K562 (cell line): ENCODE measurements around the gene CHTF8. TPM values are rescaled to one million over a fixed set of nuclear protein-coding genes. Genes with fewer than 3 reads are reported as not detected.
A peak's percentile ranks its signal among the peaks of the same experiment; 100 is the strongest.

ENCODE experiments used
- ARNT ChIP-seq, 2 experiments: fragments of 450-650 bp; IDR thresholded peaks; 2 replicates each; pipeline ENCODE4 v1.6.1; 2016; ENCODE audit warnings: mild to moderate bottlenecking in 1 of 2
- BRD4 ChIP-seq: fragments of 200-600 bp; sonication (generic); IDR thresholded peaks from 2 replicates; pipeline ENCODE4 v1.6.1; 2017; ENCODE audit warnings: inconsistent platforms
- CHD1 ChIP-seq: fragments of 200-600 bp; sonication (generic); IDR thresholded peaks from one replicate; pipeline ENCODE4 v1.6.1; 2012; ENCODE audit warnings: mild to moderate bottlenecking, moderate library complexity, low read length, inconsistent platforms
- EP400 ChIP-seq: fragments of 450-650 bp; IDR thresholded peaks from 2 replicates; pipeline ENCODE4 v1.6.1; 2017; ENCODE audit warnings: antibody characterized with exemption, mild to moderate bottlenecking, moderate library complexity
- ESRRB ChIP-seq: fragments of 250-450 bp; sonication (Bioruptor Pico); IDR thresholded peaks from 2 replicates; pipeline ENCODE4 v1.5.0; 2020; ENCODE audit warnings: mild to moderate bottlenecking, moderate library complexity, borderline replicate concordance
- GTF2F1 ChIP-seq: IDR thresholded peaks from 2 replicates; pipeline ENCODE4 v1.6.1; 2011; ENCODE audit warnings: low read depth, low read length, improper control_type of control experiment
- HDAC2 ChIP-seq: fragments of 450-650 bp; IDR thresholded peaks from 2 replicates; pipeline ENCODE4 v1.6.1; 2016; ENCODE audit warnings: mild to moderate bottlenecking
- IRF9 ChIP-seq: fragments of 450-650 bp; IDR thresholded peaks from 2 replicates; pipeline ENCODE4 v1.6.1; 2016; ENCODE audit warnings: missing biosample characterization, missing genetic modification characterization
- MTA1 ChIP-seq: fragments of 450-650 bp; IDR thresholded peaks from 2 replicates; pipeline ENCODE4 v1.6.1; 2017; ENCODE audit warnings: borderline replicate concordance
- NFATC3 ChIP-seq: fragments of 450-650 bp; IDR thresholded peaks from 2 replicates; pipeline ENCODE4 v1.6.1; 2017; ENCODE audit warnings: mild to moderate bottlenecking
- POLR2AphosphoS2 ChIP-seq: IDR thresholded peaks from 2 replicates; pipeline ENCODE4 v1.6.1; 2012; ENCODE audit warnings: low read length, improper control_type of control experiment
- RBM17 ChIP-seq: fragments of 200-400 bp; formaldehyde crosslinking; IDR thresholded peaks from 2 replicates; pipeline ENCODE4 v1.6.1; 2017; ENCODE audit warnings: low read depth, mild to moderate bottlenecking, low read length, borderline replicate concordance
- RBM22 ChIP-seq: fragments of 200-400 bp; formaldehyde crosslinking; IDR thresholded peaks from 2 replicates; pipeline ENCODE4 v1.6.1; 2018; ENCODE audit warnings: low read length, low read depth; ENCODE audit not compliant: poor library complexity, severe bottlenecking
- SAP30 ChIP-seq: fragments of 200-600 bp; sonication (generic); IDR thresholded peaks from 2 replicates; pipeline ENCODE4 v1.6.1; 2012; ENCODE audit warnings: borderline replicate concordance, low read depth, mild to moderate bottlenecking, moderate library complexity, low read length, control low read depth, inconsistent platforms; ENCODE audit not compliant: insufficient read depth, poor library complexity, severe bottlenecking
- SRSF7 ChIP-seq: fragments of 200-400 bp; formaldehyde crosslinking; optimal IDR thresholded peaks from 2 replicates; pipeline ENCODE3; 2017; ENCODE audit warnings: mild to moderate bottlenecking, low read depth, low read length
- TAF1 ChIP-seq: IDR thresholded peaks from 2 replicates; pipeline ENCODE4 v1.6.1; 2011; ENCODE audit warnings: mild to moderate bottlenecking, low read length, moderate library complexity; ENCODE audit not compliant: insufficient read depth, control insufficient read depth, severe bottlenecking; ENCODE audit errors: extremely low read depth
- TAF7 ChIP-seq: fragments of 450-650 bp; IDR thresholded peaks from 2 replicates; pipeline ENCODE4 v1.6.1; 2016; ENCODE audit warnings: missing genetic modification characterization, missing compliant biosample characterization
- TCF7L2 ChIP-seq: fragments of 150-350 bp; IDR thresholded peaks from 2 replicates; pipeline ENCODE4 v1.6.1; 2016; ENCODE audit warnings: low read depth, mild to moderate bottlenecking, low read length, moderate library complexity
- TRIM24 ChIP-seq, 2 experiments: fragments of 450-650 bp; IDR thresholded peaks; 2 replicates each; pipeline ENCODE4 v1.6.1; 2016
- TRIM25 ChIP-seq: fragments of 450-650 bp; IDR thresholded peaks from 2 replicates; pipeline ENCODE4 v1.7.0; 2016; ENCODE audit warnings: borderline replicate concordance
- ZBTB26 ChIP-seq: fragments of 450-650 bp; formaldehyde crosslinking; IDR thresholded peaks from 2 replicates; pipeline ENCODE4 v1.4.0; 2022; ENCODE audit warnings: missing genetic modification characterization
- polyA plus RNA-seq, 8 experiments: library from polyadenylated mRNA; depleted of rRNA in 4 of 8; stranded (reverse) in 5 of 8; unstranded in 3 of 8; fragments of >200 nt; fragmentation: Nextera tagmentation in 2 of 8; fragmentation: Illumina TruSeq in 1 of 8; extraction: Ambion mirVana in 2 of 8; extraction: Trizol in 1 of 8; gene quantifications; 2 replicates each; pipeline versions ENCODE4 v1.2.1 to v1.2.3, GENCODE V29; 2011 to 2014; ENCODE audit warnings: inconsistent platforms in 1 of 8, missing spikeins in 1 of 8
- total RNA-seq, 7 experiments: library from RNA; depleted of rRNA in 6 of 7; stranded (reverse); fragments of >200 nt in 6 of 7; fragmentation: Illumina TruSeq in 2 of 7; extraction: Trizol in 2 of 7; gene quantifications; 2 replicates each; pipeline versions ENCODE4 v1.2.1 to v1.2.3, GENCODE V29; 2011 to 2021; ENCODE audit warnings: low replicate concordance in 1 of 7
- TF ChIP-seq, protein P1 (sequence below): fragments of 450-650 bp; formaldehyde crosslinking; conservative IDR thresholded peaks from 2 replicates; pipeline ENCODE4 v1.4.0; 2022; ENCODE audit warnings: mild to moderate bottlenecking, missing genetic modification characterization
- TF ChIP-seq, protein P2 (sequence below): fragments of 450-650 bp; formaldehyde crosslinking; IDR thresholded peaks from 2 replicates; pipeline ENCODE4 v1.4.0; 2022; ENCODE audit warnings: mild to moderate bottlenecking, moderate library complexity

The CHTF8 gene
- total and polyA plus RNA-seq, 9 of the 15 experiments (the other 6 are each of a cell fraction or from before 2014, with no cell fraction given): 20.2 to 199 (median 108) TPM

DNA sequence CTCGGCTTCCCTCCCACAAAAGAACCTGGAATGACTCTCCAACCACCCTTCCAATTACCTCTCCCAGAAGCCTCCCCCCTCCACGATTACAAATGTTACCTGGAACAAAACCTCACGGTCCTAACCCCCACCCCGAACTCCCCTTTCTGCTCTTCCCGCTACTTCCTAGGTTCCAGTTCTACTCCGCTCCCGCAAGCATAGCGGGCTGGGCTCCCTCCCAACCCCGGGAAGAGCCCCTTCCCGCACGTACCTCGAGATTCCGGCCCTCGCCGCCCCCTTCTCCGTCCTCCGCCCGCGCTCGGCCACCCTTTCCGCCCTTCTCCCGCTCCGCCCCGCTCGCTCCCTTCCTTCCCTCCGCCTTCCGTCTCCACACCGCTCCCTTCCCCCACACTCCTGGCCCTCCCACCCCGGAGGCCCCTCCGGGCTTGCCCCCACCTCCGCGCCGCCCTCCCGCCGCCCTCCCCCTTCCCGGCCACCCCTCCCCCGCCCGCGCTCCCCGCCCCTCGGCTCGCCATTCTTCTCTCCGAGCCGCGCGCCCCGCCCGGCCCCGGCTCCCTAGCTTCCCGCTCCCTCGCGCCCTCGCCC lies 457 bp downstream of the CHTF8 start (continued):
- TF ChIP-seq SAP30: peak; percentile 48
- peak; percentile 94; the same call in 1 of the 2 replicates for TF ChIP-seq TRIM25
- peak; percentile 94 for TF ChIP-seq BRD4
- TF ChIP-seq RBM22: peak; percentile 84
- TF ChIP-seq, protein P1, sequence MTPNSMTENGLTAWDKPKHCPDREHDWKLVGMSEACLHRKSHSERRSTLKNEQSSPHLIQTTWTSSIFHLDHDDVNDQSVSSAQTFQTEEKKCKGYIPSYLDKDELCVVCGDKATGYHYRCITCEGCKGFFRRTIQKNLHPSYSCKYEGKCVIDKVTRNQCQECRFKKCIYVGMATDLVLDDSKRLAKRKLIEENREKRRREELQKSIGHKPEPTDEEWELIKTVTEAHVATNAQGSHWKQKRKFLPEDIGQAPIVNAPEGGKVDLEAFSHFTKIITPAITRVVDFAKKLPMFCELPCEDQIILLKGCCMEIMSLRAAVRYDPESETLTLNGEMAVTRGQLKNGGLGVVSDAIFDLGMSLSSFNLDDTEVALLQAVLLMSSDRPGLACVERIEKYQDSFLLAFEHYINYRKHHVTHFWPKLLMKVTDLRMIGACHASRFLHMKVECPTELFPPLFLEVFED (CRISPR knock-in tag): peak; percentile 87; the same call in 1 of the 2 replicates
- no peak for TF ChIP-seq SRSF7
- TF ChIP-seq TAF7 (tag): peak; percentile 77
- TF ChIP-seq GTF2F1: no peak
- peak; percentile 79 for TF ChIP-seq HDAC2
- TF ChIP-seq RBM17: no peak
- TF ChIP-seq NFATC3: no peak
- 0 out of 2 replicates have a peak, but pooled peaks have one; percentile 33 for TF ChIP-seq MTA1
- TF ChIP-seq, protein P2, sequence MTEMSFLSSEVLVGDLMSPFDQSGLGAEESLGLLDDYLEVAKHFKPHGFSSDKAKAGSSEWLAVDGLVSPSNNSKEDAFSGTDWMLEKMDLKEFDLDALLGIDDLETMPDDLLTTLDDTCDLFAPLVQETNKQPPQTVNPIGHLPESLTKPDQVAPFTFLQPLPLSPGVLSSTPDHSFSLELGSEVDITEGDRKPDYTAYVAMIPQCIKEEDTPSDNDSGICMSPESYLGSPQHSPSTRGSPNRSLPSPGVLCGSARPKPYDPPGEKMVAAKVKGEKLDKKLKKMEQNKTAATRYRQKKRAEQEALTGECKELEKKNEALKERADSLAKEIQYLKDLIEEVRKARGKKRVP (CRISPR knock-in tag): 0 out of 2 replicates have a peak, but pooled peaks have one; percentile 34
- TF ChIP-seq TCF7L2: no peak
- TF ChIP-seq TAF1: peak; percentile 13
- peak; percentile 61; the same call in 1 of the 2 replicates for TF ChIP-seq EP400
- TF ChIP-seq POLR2AphosphoS2: no peak
- TF ChIP-seq ZBTB26 (CRISPR knock-in tag): peak; percentile 89
- TF ChIP-seq ESRRB (CRISPR knock-in tag): peak; percentile 35; the same call in 1 of the 2 replicates
- TF ChIP-seq TRIM24 (IDR thresholded peaks at IDR 0.05): peak in 1 of 2 experiments; percentile 46; a peak in 1 of 4 replicates
- peak; percentile 54 for TF ChIP-seq CHD1
- no peak for TF ChIP-seq IRF9 (tag)
- TF ChIP-seq ARNT (IDR thresholded peaks at IDR 0.05): peak; percentile 16 to 46; a peak in 1 of 4 replicates
